KMS-11 (cell line): ENCODE results near the gene FAF1.

Source experiments
- H2AFZ ChIP-seq: fragments of 200-600 bp; sonication (generic); 2 replicates; pipeline ENCODE4 v1.6.1; 2016; ENCODE audit warnings: antibody characterized with exemption, mixed run types, low read depth
- H3K27ac ChIP-seq: fragments of 200-600 bp; sonication (generic); 2 replicates; pipeline ENCODE4 v1.6.1; 2016; ENCODE audit warnings: mild to moderate bottlenecking, mixed run types
- H3K27me3 ChIP-seq: fragments of 200-600 bp; sonication (generic); 2 replicates; pipeline ENCODE4 v1.6.1; 2017; ENCODE audit warnings: mild to moderate bottlenecking, low read depth, mixed run types, moderate library complexity; ENCODE audit not compliant: insufficient read depth
- H3K36me3 ChIP-seq: fragments of 200-600 bp; sonication (generic); 2 replicates; pipeline ENCODE4 v1.6.1; 2017; ENCODE audit warnings: mild to moderate bottlenecking, mixed run types; ENCODE audit not compliant: insufficient read depth
- H3K4me1 ChIP-seq: fragments of 200-600 bp; sonication (generic); 2 replicates; pipeline ENCODE4 v1.6.1; 2016; ENCODE audit warnings: mild to moderate bottlenecking, low read depth, mixed run types; ENCODE audit not compliant: poor library complexity, severe bottlenecking
- H3K4me2 ChIP-seq: fragments of 200-600 bp; sonication (generic); 2 replicates; pipeline ENCODE4 v1.7.0; 2016; ENCODE audit warnings: mild to moderate bottlenecking, mixed run types
- H3K4me3 ChIP-seq: fragments of 200-600 bp; sonication (generic); IDR thresholded peaks from 2 replicates; pipeline ENCODE4 v1.6.1; 2017; ENCODE audit warnings: low read depth, low read length, mixed read lengths; ENCODE audit not compliant: insufficient read depth
- H3K79me2 ChIP-seq: fragments of 200-600 bp; sonication (generic); 2 replicates; pipeline ENCODE4 v1.6.1; 2016; ENCODE audit warnings: low read depth, mixed run types; ENCODE audit not compliant: insufficient read depth
- H3K9ac ChIP-seq: fragments of 200-600 bp; sonication (generic); 2 replicates; pipeline ENCODE4 v1.6.1; 2016; ENCODE audit warnings: mild to moderate bottlenecking, mixed run types
- H4K20me1 ChIP-seq: fragments of 200-600 bp; sonication (generic); 2 replicates; pipeline ENCODE4 v1.6.1; 2016; ENCODE audit warnings: mild to moderate bottlenecking, mixed run types; ENCODE audit not compliant: insufficient read depth
- TF ChIP-seq, protein P1 (sequence below): fragments of 200-600 bp; sonication (generic); conservative IDR thresholded peaks from 2 replicates; pipeline ENCODE4 v1.6.1; 2017; ENCODE audit warnings: low read depth, mild to moderate bottlenecking, antibody characterized with exemption, low read length, moderate library complexity, mixed read lengths

FAF1 gene

DNA sequence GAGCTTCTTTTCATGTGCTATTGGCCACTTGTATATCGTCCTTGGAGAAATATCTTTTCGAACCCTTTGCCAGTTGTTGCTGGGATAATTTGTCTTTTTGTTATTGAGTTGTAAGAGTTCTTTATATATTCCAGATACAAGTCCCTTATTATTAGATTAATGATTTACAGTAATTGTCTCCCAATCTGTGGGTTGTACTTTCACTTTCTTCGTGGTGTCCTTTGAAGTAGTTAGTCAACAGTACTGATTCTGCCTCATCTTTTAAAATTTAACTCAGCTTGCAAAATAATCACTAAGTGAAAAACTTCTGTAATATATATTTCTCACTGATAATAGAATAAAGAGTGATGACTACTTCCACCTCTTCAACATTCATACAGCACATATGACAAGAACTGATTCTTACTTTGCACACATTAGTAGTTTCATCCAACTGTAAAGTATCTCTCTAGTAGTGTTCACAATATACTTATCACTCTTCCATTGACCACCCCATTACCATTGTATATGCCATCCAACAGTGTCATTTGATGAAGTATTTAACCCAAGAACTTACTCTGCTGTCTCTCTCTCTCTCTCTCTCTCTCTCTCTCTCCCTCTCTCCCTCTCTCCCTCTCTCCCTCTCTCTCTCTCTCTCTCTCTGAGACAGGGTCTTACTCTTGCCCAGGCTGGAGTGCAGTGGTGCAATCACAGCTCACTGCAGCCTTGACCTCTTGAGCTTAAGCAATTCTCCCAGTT lies 432.6 kb downstream of the FAF1 start:
- Histone ChIP-seq H3K4me1 (no peaks in the 10 kb centered on the region), H3K4me3 (no peak overlapping the region), H2AFZ (no peak overlapping the region), H3K27me3 (no peaks in the 10 kb centered on the region), H3K4me2 (no peak overlapping the region), H3K36me3 (no peaks in the 10 kb centered on the region), H3K9ac (no peak overlapping the region), H3K79me2 (no peaks in the 10 kb centered on the region), H3K27ac (no peak overlapping the region), H4K20me1 (no peaks in the 10 kb centered on the region)
- TF ChIP-seq, protein P1, sequence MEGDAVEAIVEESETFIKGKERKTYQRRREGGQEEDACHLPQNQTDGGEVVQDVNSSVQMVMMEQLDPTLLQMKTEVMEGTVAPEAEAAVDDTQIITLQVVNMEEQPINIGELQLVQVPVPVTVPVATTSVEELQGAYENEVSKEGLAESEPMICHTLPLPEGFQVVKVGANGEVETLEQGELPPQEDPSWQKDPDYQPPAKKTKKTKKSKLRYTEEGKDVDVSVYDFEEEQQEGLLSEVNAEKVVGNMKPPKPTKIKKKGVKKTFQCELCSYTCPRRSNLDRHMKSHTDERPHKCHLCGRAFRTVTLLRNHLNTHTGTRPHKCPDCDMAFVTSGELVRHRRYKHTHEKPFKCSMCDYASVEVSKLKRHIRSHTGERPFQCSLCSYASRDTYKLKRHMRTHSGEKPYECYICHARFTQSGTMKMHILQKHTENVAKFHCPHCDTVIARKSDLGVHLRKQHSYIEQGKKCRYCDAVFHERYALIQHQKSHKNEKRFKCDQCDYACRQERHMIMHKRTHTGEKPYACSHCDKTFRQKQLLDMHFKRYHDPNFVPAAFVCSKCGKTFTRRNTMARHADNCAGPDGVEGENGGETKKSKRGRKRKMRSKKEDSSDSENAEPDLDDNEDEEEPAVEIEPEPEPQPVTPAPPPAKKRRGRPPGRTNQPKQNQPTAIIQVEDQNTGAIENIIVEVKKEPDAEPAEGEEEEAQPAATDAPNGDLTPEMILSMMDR, result no peak

DNA sequence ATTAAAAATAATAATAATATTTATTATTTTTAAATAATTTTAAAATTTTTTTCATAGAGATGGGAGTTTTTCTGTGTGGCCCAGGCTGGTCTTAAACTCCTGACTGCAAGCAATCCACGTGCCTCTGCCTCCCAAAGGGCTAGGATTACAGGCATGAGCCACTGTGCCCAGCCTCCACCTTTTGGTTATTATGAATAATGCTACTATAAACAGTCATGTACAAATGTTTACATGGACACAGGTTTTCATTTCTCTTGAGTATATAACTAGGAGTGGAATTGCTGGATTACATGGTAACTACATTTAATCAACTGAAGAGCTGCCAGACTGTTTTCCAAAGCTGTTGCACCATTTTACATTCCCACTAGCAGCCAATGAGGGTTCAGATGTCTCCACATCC lies 433.6 kb downstream of the FAF1 start:
- Histone ChIP-seq H3K27me3 (no peaks in the 10 kb centered on the region), H3K4me3 (no peak overlapping the region), H3K79me2 (no peaks in the 10 kb centered on the region), H2AFZ (no peak overlapping the region), H3K27ac (no peak overlapping the region), H3K4me2 (no peak overlapping the region), H3K36me3 (no peaks in the 10 kb centered on the region), H3K4me1 (no peaks in the 10 kb centered on the region), H3K9ac (no peak overlapping the region), H4K20me1 (no peaks in the 10 kb centered on the region)
- TF ChIP-seq, protein P1, result no peak

DNA sequence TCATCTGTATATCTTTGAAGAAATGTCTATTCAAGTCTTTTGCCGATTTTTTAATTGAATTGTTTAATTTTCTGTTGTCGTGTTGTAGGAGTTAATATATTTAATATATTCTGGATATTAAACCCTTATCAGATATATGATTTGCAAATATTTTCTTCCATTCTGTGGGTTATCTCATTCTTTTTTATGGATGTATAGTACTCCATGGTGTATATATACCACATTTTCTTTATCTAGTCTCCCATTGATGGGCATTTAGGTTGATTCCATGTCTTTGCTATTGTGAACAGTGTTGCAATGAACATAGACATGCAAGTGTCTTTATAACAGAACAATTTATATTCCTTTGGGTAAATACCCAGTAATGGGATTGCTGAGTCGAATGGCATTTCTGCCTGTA lies 436.5 kb downstream of the FAF1 start:
- no peaks in the 10 kb centered on the region for H3K27me3 ChIP-seq
- no peak overlapping the region for H3K27ac ChIP-seq
- no peak overlapping the region for H2AFZ ChIP-seq
- TF ChIP-seq, protein P1, result no peak
- no peak overlapping the region for H3K4me3 ChIP-seq
- H3K4me2 ChIP-seq, result no peak overlapping the region
- no peaks in the 10 kb centered on the region for H4K20me1 ChIP-seq
- H3K4me1 ChIP-seq, result no peaks in the 10 kb centered on the region
- H3K79me2 ChIP-seq, result no peaks in the 10 kb centered on the region
- H3K9ac ChIP-seq, result no peak overlapping the region
- no peaks in the 10 kb centered on the region for H3K36me3 ChIP-seq

DNA sequence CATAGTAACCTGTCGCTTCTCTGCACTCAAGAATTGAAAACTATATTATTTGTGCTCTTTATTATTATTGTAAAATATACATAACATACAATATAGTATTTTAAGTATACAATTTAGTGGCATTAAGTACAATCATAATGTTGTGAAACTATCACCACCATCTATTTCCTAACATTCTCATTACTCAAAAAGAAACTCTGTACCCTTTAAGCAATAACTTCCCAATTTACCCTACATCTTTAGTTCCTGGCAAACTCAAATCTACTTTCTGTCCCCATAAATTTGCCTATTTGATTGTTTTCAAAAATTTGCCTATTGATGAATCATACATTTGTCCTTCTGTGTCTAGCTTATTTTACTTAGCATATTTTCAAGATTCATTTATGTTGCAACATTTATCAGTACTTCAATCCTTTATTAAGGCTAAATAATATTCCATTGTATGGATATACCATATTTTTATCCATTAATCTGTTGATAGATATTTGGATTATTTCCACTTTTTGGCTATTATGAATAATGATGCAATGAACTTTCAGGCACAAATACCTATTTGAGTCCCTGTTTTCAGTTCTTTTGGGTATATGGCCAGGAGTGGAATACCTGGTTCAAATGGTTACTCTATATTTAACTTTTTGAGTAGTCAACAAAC lies 437.2 kb downstream of the FAF1 start:
- Histone ChIP-seq H3K4me3 (no peak overlapping the region), H3K4me2 (no peak overlapping the region), H3K27ac (no peak overlapping the region), H2AFZ (no peak overlapping the region), H3K9ac (no peak overlapping the region), H3K36me3 (no peaks in the 10 kb centered on the region), H3K79me2 (no peaks in the 10 kb centered on the region), H3K27me3 (no peaks in the 10 kb centered on the region), H3K4me1 (no peaks in the 10 kb centered on the region), H4K20me1 (no peaks in the 10 kb centered on the region)
- TF ChIP-seq, protein P1, result no peak
